Sigmoid colon (tissue), 4 donors: ENCODE results near the gene LIME1.

Experiments used
- CTCF ChIP-seq, 4 experiments: fragments of 450-650 bp in 3 of 4; fragments of 200-600 bp in 1 of 4; IDR thresholded peaks; one replicate each; pipeline ENCODE4 v1.5.1; 2016 to 2019; ENCODE audit warnings: antibody characterized with exemption in 4 of 4, mild to moderate bottlenecking in 3 of 4, moderate library complexity in 2 of 4
- EP300 ChIP-seq, 4 donors: sonication (generic); formaldehyde crosslinking; IDR thresholded peaks; one replicate each; pipeline ENCODE4 v1.6.1; 2017; ENCODE audit warnings: antibody characterized with exemption in 4 of 4
- POLR2A ChIP-seq, 2 donors: fragments of 450-650 bp; IDR thresholded peaks; one replicate each; pipeline ENCODE4 v1.6.1; 2016; ENCODE audit warnings: antibody characterized with exemption in 2 of 2, mild to moderate bottlenecking in 2 of 2, moderate library complexity in 2 of 2
- POLR2AphosphoS5 ChIP-seq, 4 donors: sonication (generic); formaldehyde crosslinking; IDR thresholded peaks; one replicate each; pipeline ENCODE4 v1.6.1; 2017; ENCODE audit warnings: antibody characterized with exemption in 4 of 4

DNA sequence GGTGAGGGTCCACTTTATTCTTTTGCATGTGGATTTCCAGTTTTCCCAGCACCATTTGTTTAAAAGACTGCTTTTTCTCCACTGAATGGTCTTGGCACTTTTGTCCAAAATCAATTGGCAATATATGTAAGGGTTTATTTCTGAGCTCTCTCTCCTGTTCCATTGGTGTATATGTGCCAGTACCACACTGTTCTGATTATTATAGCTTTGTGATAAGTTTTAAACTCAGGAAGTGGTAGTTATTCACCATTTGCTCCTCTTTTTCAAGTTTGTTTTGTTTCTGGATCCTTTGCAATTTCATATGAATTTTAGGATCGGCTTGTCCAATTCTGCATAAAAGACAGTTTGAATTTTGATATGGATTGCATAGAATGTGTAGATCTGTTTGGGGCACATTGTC lies 24.3 kb upstream of the LIME1 start:
- TF ChIP-seq CTCF (IDR thresholded peaks at IDR 0.05) (no peak), POLR2AphosphoS5 (IDR thresholded peaks at IDR 0.05) (no peak), POLR2A (IDR thresholded peaks at IDR 0.05) (no peak), EP300 (IDR thresholded peaks at IDR 0.05) (no peak)
